NCI-H2227 (cell line): Measurements from ENCODE around the gene IKBKE.

Experiments used
- DNase-seq: peaks from one replicate; lab custom pipeline; 2025; ENCODE audit not compliant: unreplicated experiment; lab: John Stamatoyannopoulos, UW

The IKBKE gene

DNA sequence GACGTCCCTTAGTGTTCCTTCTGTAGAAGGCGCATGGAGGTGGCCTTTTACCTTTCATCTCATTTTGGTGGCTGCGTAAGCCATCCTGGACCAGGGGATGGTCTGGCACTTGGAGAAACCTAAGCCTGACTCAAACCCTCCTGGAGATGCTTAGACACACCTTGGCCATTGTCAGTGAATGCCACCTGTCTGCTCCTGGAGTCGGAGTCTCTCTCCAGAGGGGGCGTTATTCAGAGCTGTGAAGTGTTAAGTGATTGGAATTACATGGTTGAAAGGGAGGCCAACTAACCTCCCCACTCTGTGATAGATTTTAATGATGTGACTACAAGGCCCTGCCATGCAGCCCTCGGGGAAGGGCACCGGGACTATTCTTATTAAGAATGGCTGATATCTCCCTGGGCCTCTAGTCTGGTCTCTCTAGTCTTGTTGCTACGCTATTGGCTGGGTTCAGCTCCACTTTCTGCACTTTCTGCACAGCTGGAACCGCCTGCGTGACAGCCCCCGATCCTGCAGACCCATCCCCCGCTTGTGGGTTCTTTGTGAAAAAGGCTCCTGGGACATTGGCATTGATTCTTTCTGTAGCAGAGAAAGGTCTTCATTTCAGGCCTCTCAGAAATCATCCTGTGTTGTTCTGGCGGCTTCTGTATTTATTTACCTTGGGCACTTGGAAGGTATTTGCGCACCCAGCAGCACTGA lies 41.2 kb downstream of the IKBKE start:
- DNase-seq: peak; percentile 16

- DNase-seq: no peak
Measured at GRCh38 chr1:206512058-206512850, 42.0 kb downstream of the IKBKE start.

DNA sequence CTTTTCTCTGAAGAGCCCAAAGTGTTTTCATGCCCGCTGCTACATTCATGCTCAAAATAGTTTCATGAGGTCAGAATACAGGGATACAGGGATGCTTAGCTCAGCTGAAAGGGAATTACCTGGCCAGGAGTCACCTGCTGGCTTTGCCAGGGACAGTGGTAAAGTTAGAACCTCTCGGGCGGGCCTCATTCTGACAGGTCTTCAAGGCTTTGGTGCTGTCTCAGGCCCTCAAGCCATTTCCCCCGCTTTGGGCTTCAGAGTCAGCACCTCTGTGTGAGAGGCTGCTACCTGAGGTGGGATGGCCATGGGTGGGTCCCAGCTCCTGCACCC lies 42.5 kb downstream of the IKBKE start:
- no peak for DNase-seq

DNA sequence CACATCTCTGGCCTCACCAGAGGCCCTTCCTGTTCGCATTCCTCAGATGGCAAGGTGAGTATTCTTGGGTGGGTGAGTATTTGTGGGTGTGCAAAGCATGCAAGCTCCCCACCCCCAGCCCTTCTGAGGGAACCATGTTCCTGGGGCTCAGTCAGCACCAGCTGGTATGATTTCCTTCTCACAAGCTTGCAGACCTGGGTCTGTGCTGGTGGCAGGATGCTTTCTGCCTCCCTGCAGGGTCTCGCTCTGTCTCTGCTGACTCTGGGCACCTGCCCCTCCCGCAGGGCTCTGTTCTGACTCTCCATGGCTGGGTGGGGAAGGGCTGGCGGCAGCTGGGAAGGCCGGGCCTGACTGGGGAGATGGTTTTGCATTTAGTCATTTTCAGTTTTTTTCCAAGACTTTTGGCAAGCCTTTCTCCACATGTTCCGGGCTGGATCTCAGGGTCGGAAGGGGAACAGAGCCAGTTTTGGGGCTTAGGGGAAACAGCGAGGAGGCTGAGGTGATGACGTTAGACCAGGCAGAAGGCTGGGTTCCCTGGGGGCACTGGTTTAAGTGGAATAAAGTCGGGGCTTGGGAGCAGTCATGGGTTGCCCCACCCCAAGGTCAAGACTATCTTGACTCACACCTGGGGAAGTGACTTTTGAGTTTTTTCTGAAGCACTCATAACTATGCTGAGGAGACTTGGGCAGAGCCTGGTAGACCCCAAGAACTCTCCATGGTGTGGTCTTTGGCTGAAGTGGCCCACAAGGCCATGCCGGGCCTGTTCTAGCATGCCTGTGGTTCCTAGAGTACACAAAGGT lies 43.2 kb downstream of the IKBKE start:
- no peak for DNase-seq

DNA sequence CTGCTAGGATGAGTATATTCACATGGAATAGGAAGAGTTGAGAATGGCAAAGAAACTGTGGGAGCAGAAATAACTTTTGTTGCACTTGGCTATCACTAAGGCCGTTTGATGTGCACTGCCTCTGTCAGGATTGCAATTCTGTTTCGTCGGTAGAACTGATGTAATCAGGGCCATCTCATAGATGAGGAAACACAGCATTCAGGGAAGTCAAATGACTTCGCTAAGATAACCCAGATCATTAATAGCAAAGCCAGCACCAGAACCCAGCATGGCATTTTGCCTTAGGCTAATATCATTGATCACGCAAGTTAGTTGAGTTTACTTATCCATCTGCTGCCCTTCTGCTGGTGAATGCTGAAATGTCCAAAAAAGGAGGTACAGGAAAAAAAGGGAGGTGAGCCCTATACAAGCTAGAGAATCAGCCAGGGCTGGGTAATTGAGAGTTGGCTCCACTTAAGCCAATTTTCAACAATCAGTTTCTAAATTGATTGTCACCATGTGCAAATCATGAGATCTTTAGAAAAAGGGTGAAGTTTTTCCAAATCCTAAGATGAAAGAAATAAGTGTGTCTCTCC lies 44.6 kb downstream of the IKBKE start:
- DNase-seq: no peak

GRCh38 chr1:206516728-206516990 lies 46.4 kb downstream of the IKBKE start:
- no peak for DNase-seq

DNA sequence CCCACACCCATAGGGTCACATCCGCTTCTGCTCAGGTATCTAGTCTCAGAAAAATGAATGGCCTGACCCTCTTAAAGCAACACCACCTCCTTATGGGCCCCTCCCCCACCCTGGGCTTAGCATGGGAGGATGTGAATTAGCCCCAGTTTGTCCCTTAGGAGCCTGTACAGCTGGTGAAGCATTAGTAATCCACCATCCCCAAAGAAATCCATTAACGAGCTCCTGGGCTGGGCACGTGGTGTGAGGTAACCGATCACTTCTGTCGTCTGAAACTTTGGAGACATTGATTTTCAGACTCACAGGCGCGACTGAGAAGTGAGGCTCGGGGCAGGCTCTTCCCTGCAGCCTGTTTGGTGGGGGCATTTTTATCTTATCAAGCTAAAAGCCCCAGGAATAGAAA lies 47.5 kb downstream of the IKBKE start:
- no peak for DNase-seq

DNA sequence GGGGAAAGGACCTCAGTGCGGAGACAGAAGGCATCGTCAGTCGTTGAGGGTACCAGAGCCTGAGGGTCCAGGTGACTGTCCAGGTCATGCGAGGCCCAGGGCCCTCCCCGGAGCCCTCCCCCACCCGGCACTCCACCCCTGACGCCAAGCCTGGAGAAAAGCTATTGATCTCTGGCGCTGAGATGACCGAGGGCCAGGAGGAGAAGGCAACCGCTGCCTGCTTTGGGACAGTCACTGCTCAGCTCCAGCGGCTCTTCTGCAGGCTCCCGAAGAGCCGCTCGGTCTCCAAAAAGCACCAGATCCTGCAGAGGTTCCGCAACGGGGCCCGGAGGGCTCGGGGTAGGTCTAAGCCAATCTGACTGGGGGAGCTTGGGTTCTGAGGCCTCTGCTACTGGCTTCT lies 47.9 kb downstream of the IKBKE start:
- no peak for DNase-seq

- no peak for DNase-seq
Measured at GRCh38 chr1:206518743-206519142, 48.5 kb downstream of the IKBKE start.

GRCh38 chr1:206521127-206521526 lies 50.9 kb downstream of the IKBKE start:
- peak; percentile 16 for DNase-seq

GRCh38 chr1:206521694-206522402 lies 51.6 kb downstream of the IKBKE start:
- no peak for DNase-seq

DNA sequence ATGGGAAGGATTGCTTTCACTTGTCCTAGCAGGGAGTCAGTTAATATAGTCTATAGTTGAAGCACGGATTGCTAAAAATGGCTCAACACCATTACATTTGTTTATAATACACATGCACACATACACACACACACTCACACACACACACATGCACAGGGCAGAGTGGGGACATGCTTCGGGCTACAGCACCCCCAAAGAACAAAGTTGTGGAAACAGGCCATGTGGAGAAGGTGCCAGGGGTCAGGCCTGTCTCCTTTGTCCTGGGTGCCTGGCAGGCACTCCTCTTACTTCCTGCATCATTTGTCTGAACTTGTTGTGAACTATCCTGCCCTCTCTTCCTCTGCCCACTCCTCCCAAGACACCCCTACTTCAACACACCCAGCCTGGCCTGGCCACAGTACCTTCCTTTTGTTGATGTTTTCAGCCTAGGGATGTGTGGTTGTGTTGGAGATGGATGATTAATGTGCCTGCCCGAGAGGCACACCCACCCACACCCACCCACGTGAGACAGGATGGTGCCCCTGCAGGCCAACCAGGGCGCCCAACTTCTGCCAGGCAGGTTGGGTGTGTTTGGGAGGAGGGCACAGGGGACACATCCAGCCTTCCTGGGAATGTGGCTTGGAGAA lies 54.6 kb downstream of the IKBKE start:
- DNase-seq: no peak

GRCh38 chr1:206526064-206526911 lies 56.0 kb downstream of the IKBKE start:
- DNase-seq: no peak

DNA sequence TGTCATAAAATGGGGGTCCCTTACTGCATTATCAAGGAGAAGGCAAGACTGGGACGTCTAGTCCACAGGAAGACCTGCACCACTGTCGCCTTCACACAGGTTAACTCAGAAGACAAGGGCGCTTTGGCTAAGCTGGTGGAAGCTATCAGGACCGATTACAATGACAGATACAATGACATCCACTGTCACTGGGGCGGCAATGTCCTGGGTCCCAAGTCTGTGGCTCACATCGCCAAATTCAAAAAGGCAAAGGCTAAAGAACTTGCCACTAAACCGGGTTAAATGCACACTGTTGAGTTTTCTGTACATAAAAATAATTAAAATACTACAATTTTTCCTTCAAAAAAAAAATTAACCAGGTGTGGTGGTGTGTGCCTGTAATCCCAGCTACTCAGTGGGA lies 59.1 kb downstream of the IKBKE start:
- DNase-seq: no peak

DNA sequence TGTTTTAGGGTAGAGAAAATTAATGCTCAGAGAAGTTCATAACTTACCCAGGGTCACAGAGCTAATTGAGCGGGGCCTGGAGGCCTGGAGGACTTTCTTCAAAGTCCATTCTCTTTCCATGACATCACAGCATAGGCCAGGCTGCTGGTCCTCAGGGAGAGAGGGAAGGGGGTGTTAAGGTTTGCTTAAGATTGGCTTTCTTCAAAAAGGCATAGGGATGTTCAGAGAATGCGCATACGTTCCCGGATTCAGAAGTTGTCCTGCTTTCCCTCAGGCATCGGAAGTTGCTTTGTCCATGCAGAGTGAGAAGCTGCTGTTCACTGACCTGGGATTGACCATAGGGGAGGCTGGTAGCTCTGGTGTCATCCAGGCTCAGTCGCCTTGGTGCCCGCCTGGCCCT lies 62.1 kb downstream of the IKBKE start:
- no peak for DNase-seq

DNA sequence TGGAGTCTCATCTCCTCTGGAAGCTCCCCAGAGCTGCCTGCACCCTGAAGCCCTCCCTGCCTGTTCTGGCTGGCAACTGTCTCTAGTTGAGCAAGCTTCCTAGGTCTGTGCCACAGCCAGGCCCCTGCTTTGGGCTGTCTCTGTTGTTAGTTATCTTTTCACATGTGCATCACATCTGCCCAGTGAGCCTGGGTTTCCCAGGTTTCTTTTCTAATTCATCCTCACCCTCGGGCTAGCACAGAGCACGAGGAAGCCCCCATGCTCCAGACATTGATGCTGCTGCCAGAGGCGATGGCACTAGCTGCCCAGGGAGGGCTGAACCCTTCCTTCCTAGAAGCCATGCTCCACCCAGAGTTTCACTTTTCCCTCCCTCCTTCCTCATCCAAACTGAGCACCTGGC lies 64.3 kb downstream of the IKBKE start:
- DNase-seq: no peak

DNA sequence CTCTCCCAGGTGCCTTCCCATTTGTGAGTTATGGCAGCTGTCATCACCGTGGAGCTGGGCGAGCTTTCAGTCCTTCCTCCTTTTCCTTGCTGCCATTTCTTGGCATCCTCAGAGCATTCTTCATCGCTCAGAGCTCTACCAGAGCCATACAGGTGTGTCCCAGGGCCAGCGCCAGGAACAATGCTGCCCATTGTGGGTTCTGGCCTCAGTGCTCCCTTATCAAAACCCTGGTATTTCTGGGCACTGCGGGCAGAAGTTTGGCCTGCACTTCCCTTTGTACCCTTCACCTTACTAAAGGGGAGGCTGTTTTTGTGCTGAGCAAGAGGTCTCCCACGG lies 65.5 kb downstream of the IKBKE start:
- no peak for DNase-seq

- no peak for DNase-seq
Measured at GRCh38 chr1:206537141-206537540, 66.9 kb downstream of the IKBKE start.

DNA sequence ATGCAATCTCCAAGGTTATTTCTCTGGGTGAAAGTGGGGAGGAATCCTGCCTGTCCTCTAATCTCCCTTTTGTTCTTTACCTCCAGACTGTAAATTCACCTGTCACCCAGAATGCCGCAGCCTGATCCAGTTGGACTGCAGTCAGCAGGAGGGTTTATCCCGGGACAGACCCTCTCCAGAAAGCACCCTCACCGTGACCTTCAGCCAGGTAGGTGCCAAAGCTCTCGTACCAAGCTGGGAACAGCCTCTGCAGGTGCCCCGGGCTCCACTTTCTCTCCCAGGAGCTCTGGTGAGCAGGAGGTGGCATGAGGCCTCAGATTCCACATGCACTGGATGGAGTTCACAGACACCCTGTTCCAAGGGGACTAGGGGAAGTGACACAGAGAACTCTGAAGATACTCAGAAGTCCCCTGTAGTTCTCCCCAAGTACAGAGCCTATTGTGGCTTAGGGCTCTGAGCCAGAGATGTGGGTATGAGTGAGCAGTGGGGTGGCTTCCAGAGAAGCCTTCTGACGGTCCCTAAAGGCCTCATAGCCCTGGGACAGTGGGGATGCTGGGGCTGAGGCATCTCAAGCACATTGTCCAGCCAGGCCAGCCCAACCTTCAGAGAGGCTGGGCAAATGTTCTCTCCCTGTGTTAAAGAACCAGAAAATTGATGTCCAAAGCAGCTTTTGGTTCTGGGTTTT lies 68.0 kb downstream of the IKBKE start:
- no peak for DNase-seq
